ENCODE measurements around the gene RFC3. TPM values are rescaled to one million over a fixed set of nuclear protein-coding genes. Genes with fewer than 3 reads are reported as not detected.

RFC3 gene
- total RNA-seq, 1 experiment from 2014 or later: 17.5 TPM

DNA sequence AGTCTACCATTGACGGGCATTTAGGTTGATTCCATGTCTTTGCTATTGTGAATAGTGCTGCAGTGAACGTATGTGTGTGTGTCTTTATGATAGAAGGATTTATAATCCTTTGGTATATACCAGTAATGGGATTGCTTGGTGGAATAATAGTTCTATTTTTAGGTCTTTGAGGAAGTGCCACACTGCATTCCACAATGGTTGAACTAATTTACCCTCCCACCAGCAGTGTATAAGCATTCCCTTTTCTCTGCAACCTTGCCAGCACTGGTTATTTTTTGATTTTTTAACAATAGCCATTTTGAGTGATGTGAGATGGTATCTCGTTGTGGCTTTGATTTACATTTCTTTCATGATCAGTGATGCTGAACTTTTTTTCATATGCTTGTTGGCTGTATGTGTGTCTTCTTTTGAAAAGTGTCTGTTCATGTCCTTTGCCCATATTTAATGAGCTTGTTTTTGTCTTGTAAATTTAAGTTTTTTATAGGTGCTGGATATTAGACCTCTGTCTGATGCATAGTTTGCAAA is 37.5 kb downstream of the RFC3 start:
- H3K4me3 Mint-ChIP-seq (ENCODE audit: unreplicated experiment): no peak overlapping the region
- intact Hi-C loops (cut with micrococcal nuclease): no loop called here
- no peak overlapping the region for H3K27ac Mint-ChIP-seq (ENCODE audit: low read depth, unreplicated experiment)
- H3K4me1 Mint-ChIP-seq (ENCODE audit: insufficient read depth, unreplicated experiment): no peaks in the 10 kb centered on the region
- H3K36me3 Mint-ChIP-seq (ENCODE audit: insufficient read depth, unreplicated experiment): no peaks in the 10 kb centered on the region
- BruUV-seq (replicated peaks): no TSS peak
- TF ChIP-seq CTCF (IDR thresholded peaks at IDR 0.05; ENCODE audit: unreplicated experiment): no peak
- CTCF ChIA-PET: interaction anchor here (0.7 to 0.9 kb wide), 3 partner anchors 10 to 196 kb away, joined by 3 to 4 read pairs (median 4); no protein-coding TSS in a partner anchor
- no peaks in the 10 kb centered on the region for H3K9me3 Mint-ChIP-seq (ENCODE audit: unreplicated experiment)
- POLR2A ChIA-PET: interaction anchor here (0.7 kb wide), 1 partner anchor 1341 kb away, joined by 3 read pairs; no protein-coding TSS in a partner anchor
- DNase-seq (ENCODE audit: unreplicated experiment): no peak
- H3K27me3 Mint-ChIP-seq (ENCODE audit: insufficient read depth, unreplicated experiment): no peaks in the 10 kb centered on the region

GRCh38 chr13:33859691-33860303 is 41.8 kb downstream of the RFC3 start:
- peak; percentile 51 for DNase-seq (ENCODE audit: unreplicated experiment)
- Mint-ChIP-seq H3K4me1 (ENCODE audit: insufficient read depth, unreplicated experiment) (no peaks in the 10 kb centered on the region), H3K36me3 (ENCODE audit: insufficient read depth, unreplicated experiment) (no peaks in the 10 kb centered on the region), H3K27ac (ENCODE audit: low read depth, unreplicated experiment) (peak overlapping the region; percentile 67), H3K4me3 (ENCODE audit: unreplicated experiment) (no peak overlapping the region), H3K27me3 (ENCODE audit: insufficient read depth, unreplicated experiment) (no peaks in the 10 kb centered on the region), H3K9me3 (ENCODE audit: unreplicated experiment) (no peaks in the 10 kb centered on the region)
- POLR2A ChIA-PET: no interaction called here
- BruUV-seq (replicated peaks): no TSS peak
- intact Hi-C loops (cut with micrococcal nuclease): no loop called here
- no peak for TF ChIP-seq CTCF (IDR thresholded peaks at IDR 0.05; ENCODE audit: unreplicated experiment)
- CTCF ChIA-PET: interaction anchor here (0.6 kb wide), 1 partner anchor 12 kb away, joined by 3 read pairs; no protein-coding TSS in a partner anchor

- no peak overlapping the region for H3K4me3 Mint-ChIP-seq (ENCODE audit: unreplicated experiment)
- peak overlapping the region; percentile 67 for H3K27ac Mint-ChIP-seq (ENCODE audit: low read depth, unreplicated experiment)
- ChIA-PET CTCF (interaction anchor here (0.6 kb wide), 1 partner anchor 41 kb away, joined by 4 read pairs; no protein-coding TSS in a partner anchor), POLR2A (interaction anchor here (0.7 kb wide), 1 partner anchor 608 kb away, joined by 3 read pairs; no protein-coding TSS in a partner anchor)
- intact Hi-C loops (cut with micrococcal nuclease): no loop called here
- DNase-seq (ENCODE audit: unreplicated experiment): no peak
- BruUV-seq (replicated peaks): no TSS peak
- no peaks in the 10 kb centered on the region for H3K4me1 Mint-ChIP-seq (ENCODE audit: insufficient read depth, unreplicated experiment)
- no peaks in the 10 kb centered on the region for H3K27me3 Mint-ChIP-seq (ENCODE audit: insufficient read depth, unreplicated experiment)
- H3K36me3 Mint-ChIP-seq (ENCODE audit: insufficient read depth, unreplicated experiment): no peaks in the 10 kb centered on the region
- no peak for TF ChIP-seq CTCF (IDR thresholded peaks at IDR 0.05; ENCODE audit: unreplicated experiment)
- no peaks in the 10 kb centered on the region for H3K9me3 Mint-ChIP-seq (ENCODE audit: unreplicated experiment)
Observed at GRCh38 chr13:33860526-33860925, 42.6 kb downstream of the RFC3 start.

DNA sequence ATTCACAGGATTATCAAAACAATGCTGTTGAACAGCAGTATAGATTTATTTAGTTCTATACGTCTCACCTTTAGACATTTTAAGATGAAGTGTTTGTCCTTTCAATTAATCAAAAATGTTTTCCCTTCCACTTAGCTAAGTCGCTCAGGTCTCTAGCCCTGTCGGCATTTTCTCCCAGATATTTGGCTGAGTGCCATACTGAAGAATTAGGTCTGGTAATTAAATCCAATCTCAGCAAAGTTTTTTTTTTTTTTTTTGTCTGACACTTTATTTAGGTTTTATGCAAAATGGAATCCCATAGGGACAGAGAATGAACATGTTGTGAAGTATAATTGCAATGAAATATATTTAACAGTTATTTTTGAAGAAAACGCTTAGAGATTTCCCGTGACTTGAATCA is 44.1 kb downstream of the RFC3 start:
- Mint-ChIP-seq H3K27ac (ENCODE audit: low read depth, unreplicated experiment) (no peak overlapping the region), H3K27me3 (ENCODE audit: insufficient read depth, unreplicated experiment) (no peaks in the 10 kb centered on the region), H3K4me3 (ENCODE audit: unreplicated experiment) (no peak overlapping the region), H3K4me1 (ENCODE audit: insufficient read depth, unreplicated experiment) (no peaks in the 10 kb centered on the region), H3K9me3 (ENCODE audit: unreplicated experiment) (no peaks in the 10 kb centered on the region), H3K36me3 (ENCODE audit: insufficient read depth, unreplicated experiment) (no peaks in the 10 kb centered on the region)
- TF ChIP-seq CTCF (IDR thresholded peaks at IDR 0.05; ENCODE audit: unreplicated experiment): no peak
- ChIA-PET CTCF (no interaction called here), POLR2A (no interaction called here)
- no peak for DNase-seq (ENCODE audit: unreplicated experiment)
- intact Hi-C loops (cut with micrococcal nuclease): no loop called here
- BruUV-seq (replicated peaks): no TSS peak

Data from MCF 10A (cell line).